Measurements from ENCODE around the gene GSTT2B.
"Not testable (repeated sequence)": the region's sequence is repeated elsewhere in the genome, so short reads cannot be mapped to it uniquely, and the experiment has no call there.

GSTT2B gene

DNA sequence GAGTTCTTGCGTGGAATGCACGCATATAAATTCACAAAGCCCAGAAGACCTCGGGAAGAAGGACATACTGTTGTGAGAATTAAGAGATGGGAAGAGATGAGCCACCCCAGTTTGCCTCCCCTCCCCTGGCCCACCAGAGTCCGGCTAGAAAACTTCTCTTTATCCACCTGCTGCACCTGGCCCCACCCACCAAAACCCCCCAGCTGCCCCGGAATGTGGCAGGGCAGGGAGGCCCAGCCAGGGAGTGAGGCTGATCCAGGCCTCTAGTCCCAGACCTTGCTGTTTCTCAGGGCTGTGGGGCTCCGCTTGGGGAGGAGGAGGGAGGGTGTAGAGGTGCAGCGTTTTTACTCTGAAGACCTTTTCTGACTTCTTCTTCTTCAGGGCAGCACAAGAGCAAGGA lies 19.6 kb upstream of the GSTT2B start:
- DNase-seq: not testable (repeated sequence)

DNA sequence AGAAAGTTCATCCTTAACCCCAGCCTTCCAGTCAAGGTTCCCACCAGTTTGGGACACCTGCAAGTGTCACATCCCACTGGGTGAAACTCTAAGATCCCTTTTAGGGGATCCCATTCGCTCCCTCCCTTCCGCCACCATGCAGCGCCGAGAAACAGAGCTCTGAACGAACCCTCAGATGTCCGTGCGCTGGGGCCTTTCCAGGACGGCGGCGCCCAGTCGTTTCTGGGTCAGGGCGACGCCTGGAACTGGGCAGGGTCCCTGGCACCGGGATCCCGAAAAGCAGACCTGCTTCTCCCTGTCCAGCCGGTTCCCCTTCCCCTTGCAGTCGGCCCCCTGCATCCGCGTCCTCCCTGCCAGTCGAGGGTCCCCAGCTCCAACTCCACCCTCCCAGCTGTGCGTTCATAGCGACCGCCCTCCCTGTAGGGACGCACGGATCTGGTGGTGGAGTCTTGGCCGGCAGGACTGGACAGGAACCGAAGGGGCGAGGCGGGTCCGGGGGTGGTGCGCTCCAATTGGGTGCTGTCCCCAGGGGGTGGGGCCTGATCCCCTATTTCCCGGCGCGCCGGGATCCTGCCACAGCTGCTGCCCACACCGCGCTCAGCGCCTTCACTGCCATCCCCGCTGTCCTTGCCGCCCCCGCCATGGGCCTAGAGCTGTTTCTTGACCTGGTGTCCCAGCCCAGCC lies 18.7 kb upstream of the GSTT2B start, which contains the start of gene GSTT2:
Gene GSTT2, plus strand, starts transcription at position 578 of the 684 bp plus-strand sequence.
- not testable (repeated sequence) for DNase-seq

DNA sequence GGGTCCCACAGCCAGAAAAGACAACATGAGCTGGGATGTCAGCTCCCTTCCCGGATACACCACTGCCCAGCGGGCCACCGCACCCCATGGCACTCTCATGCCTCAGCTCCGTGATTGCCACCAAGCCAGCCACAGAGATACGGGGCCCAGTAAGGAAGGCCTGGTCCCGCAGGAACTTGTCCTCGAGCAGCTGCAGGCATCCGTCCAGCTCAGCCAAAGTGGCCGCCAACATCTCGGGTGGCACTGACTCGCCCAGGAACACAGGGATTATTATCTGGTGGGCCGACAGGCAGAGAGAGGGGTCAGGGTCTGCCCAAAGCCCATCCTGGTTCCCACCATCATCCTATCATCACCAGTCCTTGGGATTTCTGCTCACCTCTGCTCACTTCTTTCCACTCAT lies 16.3 kb upstream of the GSTT2B start:
- not testable (repeated sequence) for DNase-seq

DNA sequence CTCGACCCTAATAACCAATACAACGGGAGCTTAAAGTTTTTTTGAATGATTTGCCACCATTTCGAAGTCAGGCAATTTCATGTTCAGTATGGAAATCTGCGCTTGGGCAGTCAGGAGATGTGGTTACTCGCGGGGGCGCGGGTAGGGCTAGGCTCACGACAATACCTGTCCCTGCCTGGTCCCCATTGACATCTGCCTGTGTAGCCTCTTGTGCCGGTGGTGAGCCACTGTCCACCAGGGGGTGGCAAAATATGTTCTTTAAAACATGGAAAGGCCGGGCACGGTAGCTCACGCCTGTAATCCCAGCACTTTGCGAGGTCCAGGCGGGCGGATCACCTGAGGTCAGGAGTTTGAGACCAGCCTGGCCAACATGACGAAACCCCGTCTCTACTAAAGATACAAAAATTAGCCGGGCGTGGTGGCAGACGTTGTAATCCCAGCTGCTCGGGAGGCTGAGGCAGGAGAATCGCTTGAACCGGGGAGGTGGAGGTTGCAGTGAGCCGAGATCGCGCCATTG lies 13.9 kb upstream of the GSTT2B start:
- DNase-seq: not testable (repeated sequence)

DNA sequence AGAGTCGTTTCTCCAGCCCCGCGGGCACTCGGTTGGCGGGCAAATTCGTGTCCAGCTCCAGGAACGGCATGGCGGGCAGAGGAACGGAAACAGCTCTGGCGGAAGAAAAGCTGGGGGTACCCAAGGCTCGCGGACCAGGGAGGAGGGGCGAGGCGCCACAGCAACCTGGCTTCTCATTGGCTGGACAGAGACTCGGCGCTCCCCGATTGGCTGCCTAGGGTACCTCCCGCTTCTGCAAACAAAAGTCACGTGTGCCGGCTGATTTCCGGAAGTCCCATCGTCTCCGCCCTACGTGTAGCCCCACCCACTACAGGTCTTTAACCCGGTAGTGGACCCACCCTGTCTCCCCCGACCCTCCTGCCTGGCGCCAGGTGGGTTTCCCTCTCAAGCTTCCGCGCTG lies 13.3 kb upstream of the GSTT2B start, which contains the start of gene DDT:
Gene DDT, minus strand, starts transcription at position 97 of the 400 bp plus-strand sequence. Its CDS starts 27 bp downstream, at position 70.
- not testable (repeated sequence) for DNase-seq

DNA sequence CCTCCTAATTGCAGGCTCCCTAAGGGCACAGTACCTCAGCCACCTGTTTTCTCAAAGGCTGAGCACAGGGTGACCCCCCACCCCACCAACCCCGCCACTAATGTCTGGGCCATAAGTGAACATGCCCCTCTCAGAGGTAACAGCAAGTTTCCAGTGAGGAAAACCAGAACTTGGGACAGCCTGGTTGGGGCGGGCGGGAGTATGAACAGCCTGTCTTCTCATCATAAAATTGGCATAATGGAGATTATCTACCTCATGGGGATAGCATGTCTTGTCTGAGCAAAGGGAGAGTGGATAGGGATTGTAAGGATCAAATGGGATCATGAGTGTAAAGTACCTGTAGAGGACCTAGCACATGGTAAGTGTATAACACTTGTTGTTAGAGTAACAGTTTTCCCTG lies 10.9 kb upstream of the GSTT2B start:
- DNase-seq: not testable (repeated sequence)

DNA sequence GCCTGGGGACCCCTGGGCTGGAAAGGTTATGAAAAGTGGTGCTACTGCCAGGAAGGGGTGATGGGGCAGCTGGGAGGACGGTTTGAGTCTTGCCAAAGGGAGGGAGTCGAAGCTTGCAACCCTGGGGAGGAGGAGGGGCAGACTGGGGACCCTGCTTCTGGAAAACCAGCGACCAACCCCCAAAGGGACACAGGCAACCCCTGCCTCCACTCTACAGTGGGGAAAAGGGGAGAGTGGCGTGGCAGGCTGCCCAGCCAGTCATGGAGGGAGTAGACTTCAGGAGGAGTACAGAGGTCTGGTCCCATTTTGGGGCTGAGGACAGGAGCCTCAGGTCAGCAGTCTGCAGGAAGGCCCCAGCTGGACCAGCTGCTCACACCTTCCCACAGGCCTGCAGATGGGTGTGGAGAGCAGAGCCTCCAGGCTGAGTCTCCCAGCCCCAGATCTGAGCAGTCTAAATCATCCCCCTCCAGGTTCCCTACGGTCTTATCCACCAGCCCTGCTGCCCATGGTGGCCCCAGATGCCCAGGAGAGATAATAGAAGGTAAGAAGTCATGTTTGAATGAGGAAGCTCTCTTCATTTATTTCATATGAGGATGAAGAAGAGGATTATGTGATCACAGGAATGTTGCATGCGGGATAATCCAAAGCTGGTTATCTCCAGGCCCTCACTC lies 10.0 kb upstream of the GSTT2B start:
- no peak for DNase-seq

DNA sequence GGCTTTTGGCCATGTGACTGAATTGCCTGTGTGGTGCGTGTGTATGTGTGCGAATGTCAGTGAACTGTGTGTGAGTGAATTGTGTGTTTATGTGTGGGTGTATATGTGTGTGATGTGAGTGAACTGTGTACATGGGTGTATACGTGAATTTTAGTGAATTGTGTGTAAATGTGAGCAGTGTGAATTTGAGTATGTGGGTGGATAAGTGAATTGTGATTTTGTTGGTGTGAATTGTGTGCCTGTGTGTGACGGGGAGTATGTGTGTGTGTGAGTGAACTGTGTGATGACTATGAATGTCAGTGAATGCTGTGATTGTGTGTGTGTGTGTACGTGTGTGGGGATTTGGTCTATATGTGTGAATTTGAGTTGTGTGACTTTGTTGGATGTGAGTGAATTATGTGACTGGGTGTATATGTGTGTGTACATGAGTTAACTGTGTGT lies 9.2 kb upstream of the GSTT2B start:
- DNase-seq: no peak

GRCh38 chr22:23969071-23969470 lies 8.1 kb upstream of the GSTT2B start:
- DNase-seq: no peak

DNA sequence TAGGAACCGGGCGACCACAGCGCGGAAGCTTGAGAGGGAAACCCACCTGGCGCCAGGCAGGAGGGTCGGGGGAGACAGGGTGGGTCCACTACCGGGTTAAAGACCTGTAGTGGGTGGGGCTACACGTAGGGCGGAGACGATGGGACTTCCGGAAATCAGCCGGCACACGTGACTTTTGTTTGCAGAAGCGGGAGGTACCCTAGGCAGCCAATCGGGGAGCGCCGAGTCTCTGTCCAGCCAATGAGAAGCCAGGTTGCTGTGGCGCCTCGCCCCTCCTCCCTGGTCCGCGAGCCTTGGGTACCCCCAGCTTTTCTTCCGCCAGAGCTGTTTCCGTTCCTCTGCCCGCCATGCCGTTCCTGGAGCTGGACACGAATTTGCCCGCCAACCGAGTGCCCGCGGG lies 5.6 kb upstream of the GSTT2B start, which contains the start of gene DDTL:
Gene DDTL, plus strand, starts transcription at position 321 of the 400 bp plus-strand sequence. Its CDS starts 27 bp downstream, at position 348.
- not testable (repeated sequence) for DNase-seq

DNA sequence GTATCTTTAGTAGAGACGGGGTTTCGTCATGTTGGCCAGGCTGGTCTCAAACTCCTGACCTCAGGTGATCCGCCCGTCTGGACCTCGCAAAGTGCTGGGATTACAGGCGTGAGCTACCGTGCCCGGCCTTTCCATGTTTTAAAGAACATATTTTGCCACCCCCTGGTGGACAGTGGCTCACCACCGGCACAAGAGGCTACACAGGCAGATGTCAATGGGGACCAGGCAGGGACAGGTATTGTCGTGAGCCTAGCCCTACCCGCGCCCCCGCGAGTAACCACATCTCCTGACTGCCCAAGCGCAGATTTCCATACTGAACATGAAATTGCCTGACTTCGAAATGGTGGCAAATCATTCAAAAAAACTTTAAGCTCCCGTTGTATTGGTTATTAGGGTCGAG lies 5.1 kb upstream of the GSTT2B start:
- not testable (repeated sequence) for DNase-seq

DNA sequence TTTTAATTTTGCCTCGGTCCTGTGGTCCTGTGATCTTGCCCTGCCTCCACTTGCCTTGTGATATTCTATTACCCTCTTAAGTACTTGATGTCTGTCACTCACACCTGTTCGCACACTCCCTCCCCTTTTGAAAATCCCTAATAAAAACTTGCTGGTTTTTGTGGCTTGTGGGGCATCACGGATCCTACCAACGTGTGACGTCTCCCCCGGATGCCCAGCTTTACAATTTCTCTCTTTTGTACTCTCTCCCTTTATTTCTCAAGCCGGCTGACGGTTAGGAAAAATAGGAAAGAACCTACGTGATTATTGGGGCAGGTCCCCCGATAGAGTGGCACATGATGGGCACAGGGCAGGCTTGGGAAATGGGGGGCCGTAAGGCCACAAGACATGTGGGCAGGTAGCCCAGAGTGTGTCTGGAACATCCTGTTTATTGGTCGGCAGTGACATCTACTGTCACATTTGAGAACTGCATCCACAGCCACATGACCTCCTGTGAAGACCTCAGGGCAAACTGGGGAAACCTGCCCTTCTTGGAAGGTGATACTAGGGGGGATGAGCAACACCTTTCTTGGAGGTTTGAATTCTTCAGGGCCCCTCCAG lies 4.6 kb downstream of the GSTT2B start:
- peak; percentile 77 for DNase-seq

DNA sequence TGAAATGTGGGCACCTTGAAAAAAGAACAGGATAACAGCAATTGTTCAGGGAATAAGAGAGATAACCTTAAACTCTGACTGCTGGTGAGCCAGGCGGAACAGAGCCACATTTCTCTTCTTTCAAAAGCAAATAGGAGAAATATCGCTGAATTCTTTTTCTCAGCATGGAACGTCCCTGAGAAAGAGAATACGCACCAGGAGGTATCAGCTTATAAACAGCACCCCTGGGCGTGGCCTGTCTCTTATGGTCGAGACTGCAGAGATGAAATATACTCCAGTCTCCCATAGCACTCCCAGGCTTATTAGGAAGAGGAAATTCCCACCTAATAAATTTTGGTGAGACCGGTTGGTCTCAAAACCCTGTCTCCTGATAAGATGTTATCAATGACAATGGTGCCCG lies 5.1 kb downstream of the GSTT2B start:
- not testable (repeated sequence) for DNase-seq

DNA sequence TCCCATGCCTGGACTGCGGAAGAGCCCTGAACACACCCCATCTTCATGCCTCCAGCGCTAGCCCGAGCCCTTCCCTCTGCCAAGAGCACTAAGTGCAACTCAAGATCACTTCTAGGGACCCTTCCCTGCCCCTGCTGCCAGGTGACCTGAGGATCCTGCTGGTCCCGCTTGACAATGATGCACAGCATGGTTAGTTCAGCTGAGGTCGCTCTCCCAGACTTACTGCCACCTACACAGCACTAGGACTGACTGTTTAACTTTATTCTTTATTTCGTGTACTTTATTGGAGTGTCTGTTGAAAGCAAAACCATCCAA lies 6.0 kb downstream of the GSTT2B start:
- DNase-seq: not testable (repeated sequence)

DNA sequence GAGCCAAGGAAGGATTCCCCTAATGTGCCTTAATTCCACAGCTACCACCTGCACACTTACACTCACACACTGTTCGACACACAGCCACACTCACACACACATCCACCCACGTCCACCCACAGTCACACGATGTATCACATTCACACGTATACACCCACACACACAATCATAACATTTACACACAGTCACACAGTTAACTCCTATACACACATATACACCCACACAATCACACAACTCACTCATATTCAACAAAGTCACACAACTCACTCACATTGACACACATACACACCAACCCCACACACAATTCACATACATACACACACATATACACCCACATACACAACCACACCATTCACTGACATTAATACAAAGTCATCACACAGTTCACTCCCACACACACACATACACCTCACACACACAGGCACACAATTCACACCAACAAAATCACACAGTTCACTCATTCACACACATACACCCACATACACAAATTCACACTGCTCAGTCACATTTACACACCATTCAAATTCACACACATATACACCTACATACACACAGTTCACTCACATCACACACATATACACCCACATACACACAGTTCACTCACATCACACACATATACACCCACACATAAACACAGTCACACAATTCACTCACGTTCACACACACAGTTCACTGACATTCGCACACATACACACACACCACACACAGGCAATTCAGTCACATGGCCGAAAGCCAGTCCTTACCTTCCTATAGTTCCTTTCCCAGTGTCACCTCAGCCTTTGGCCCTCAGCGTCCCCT lies 6.6 kb downstream of the GSTT2B start:
- not testable (repeated sequence) for DNase-seq

GRCh38 chr22:23953485-23953884 lies 7.5 kb downstream of the GSTT2B start:
- not testable (repeated sequence) for DNase-seq

- not testable (repeated sequence) for DNase-seq
These were observed 8.1 kb downstream of the GSTT2B start for GRCh38 chr22:23952794-23953405.

DNA sequence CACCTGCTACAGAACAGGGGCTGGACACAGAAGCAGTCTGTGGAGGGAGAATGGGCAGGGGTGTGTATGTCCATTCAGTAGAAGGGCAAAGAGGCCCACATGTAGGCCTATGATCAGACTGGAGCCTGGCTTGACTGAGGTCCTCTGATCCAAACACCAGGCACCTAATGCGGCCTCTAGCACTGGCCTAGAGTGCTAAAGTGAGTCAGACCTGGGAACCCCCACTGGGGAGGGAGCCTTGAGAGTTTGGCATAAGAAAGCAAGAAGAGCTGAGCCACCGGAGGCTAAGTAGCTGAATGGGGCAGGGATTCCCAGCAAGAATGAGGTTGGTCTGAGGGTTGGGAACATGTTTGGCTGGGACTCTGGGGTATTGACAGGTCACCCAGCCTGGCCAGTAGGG lies 9.6 kb downstream of the GSTT2B start:
- not testable (repeated sequence) for DNase-seq

DNA sequence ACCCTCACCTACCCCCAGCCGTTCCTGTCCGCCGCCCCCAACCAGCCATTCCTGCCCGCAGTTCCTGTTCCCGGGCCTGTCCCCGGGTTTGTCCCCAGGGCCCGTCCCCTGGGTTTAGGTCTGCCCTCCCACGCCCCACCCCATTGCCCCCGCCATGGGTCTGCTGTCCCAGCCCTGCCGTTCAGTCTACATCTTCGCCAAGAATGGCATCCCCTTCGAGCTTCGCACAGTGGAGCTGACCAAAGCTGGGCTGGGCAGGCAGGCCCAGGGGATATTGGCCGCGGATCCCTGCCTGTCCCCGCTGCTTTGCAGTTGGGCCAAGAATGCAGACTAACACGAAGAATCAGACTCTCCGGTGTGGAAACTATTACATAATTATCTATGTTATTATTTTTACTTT lies 11.2 kb downstream of the GSTT2B start:
- DNase-seq: not testable (repeated sequence)

DNA sequence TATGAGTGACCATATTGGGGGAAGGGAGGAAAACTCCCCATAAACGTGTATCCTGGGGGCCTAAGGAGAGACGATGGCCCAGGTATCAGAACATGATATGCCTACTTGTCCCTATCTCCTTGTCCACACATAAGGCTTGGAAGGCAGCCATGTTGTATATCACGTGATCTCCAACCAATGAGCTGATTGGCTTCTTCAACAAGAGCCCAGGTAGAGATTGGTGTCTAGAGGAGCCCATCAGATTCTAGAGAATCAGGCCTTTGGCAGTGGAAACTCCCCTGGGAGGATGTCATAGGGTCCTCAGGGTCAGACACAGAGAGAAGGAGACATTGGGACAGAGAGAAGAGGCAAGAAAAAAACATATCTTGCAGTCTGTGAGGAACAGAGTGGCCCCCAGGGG lies 13.6 kb downstream of the GSTT2B start:
- not testable (repeated sequence) for DNase-seq

- not testable (repeated sequence) for DNase-seq
These were observed 20.8 kb downstream of the GSTT2B start for GRCh38 chr22:23940166-23940565.

- no peak for DNase-seq
These were observed 22.0 kb downstream of the GSTT2B start for GRCh38 chr22:23939017-23939357.
